ENCODE measurements around the gene BCAS3. TPM values are rescaled to one million over a fixed set of nuclear protein-coding genes. Genes with fewer than 3 reads are reported as not detected.

The BCAS3 gene
- total RNA-seq, 4 donors from 2014 or later: 41.0 to 81.4 (median 45.6) TPM

DNA sequence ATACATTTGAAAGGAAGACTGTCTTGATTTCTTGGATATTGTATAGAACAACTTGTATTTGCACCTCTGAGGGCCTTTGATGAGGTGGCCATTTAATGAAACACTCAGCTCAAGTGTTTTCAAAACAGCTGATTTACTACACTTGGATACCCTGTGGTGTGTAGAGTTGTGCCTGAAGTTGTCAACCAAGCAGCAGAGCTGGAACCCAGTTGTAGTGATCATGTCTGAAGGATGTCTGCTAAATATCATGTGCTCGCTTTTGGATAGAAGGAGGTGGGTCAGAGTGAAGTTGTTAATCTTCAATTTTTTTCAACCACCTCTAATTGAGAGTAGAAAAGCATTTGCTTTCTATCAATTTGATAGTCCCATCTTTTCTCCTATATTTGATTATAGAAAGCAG is 546.1 kb downstream of the BCAS3 start:
- TF ChIP-seq CTCF (IDR thresholded peaks at IDR 0.05) (no peak), EP300 (IDR thresholded peaks at IDR 0.05) (no peak), POLR2AphosphoS5 (IDR thresholded peaks at IDR 0.05) (no peak), POLR2A (IDR thresholded peaks at IDR 0.05) (no peak)
- H3K9me3 ChIP-seq: no peaks in the 10 kb centered on the region
- no peaks in the 10 kb centered on the region for H3K27me3 ChIP-seq
- no peak overlapping the region for H3K4me3 ChIP-seq
- H3K27ac ChIP-seq: no peak overlapping the region
- 95% methylated on average over 1 of the region's 1 CpG for WGBS
- no peaks in the 10 kb centered on the region for H3K36me3 ChIP-seq
- H3K4me1 ChIP-seq: no peaks in the 10 kb centered on the region
- DNase-seq (ENCODE audit: low spot score in 2 of 2): no peak

- no peaks in the 10 kb centered on the region for H3K4me1 ChIP-seq
- 82% methylated on average over 5 of the region's 5 CpGs for WGBS
- H3K27me3 ChIP-seq: no peaks in the 10 kb centered on the region
- no peaks in the 10 kb centered on the region for H3K9me3 ChIP-seq
- TF ChIP-seq POLR2A (IDR thresholded peaks at IDR 0.05): no peak
- no peak for TF ChIP-seq POLR2AphosphoS5 (IDR thresholded peaks at IDR 0.05)
- TF ChIP-seq EP300 (IDR thresholded peaks at IDR 0.05): no peak
- no peak for TF ChIP-seq CTCF (IDR thresholded peaks at IDR 0.05)
- no peak for DNase-seq (ENCODE audit: low spot score in 2 of 2)
- H3K36me3 ChIP-seq: no peaks in the 10 kb centered on the region
- no peak overlapping the region for H3K27ac ChIP-seq
- no peak overlapping the region for H3K4me3 ChIP-seq
Observed at GRCh38 chr17:61225178-61225882, 547.7 kb downstream of the BCAS3 start.

GRCh38 chr17:61227866-61228265 is 550.2 kb downstream of the BCAS3 start:
- Histone ChIP-seq H3K4me1 (no peaks in the 10 kb centered on the region), H3K4me3 (no peak overlapping the region), H3K27ac (no peak overlapping the region), H3K27me3 (no peaks in the 10 kb centered on the region), H3K9me3 (no peaks in the 10 kb centered on the region), H3K36me3 (no peaks in the 10 kb centered on the region)
- no peak for TF ChIP-seq CTCF (IDR thresholded peaks at IDR 0.05)
- TF ChIP-seq EP300 (IDR thresholded peaks at IDR 0.05): no peak
- no peak for TF ChIP-seq POLR2A (IDR thresholded peaks at IDR 0.05)
- DNase-seq (ENCODE audit: low spot score in 2 of 2): no peak

DNA sequence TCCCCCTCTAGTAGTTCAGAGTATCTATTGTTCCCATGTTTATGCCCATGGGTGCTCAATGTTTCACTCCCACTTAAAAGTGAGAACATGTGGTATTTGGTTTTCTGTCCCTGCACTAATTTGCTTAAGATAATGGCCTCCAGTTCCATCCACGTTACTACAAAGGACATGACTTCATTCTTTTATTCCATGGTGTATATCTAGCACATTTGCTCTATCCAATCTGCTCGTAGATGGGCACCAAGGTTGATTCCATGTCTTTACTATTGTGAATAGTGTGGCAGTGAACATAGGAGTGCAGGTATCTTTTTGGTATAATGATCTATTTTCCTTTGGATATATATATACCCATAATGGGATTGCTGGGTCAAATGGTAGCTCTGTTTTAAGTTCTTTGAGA is 552.8 kb downstream of the BCAS3 start:
- 96% methylated on average over 2 of the region's 2 CpGs for WGBS
- Histone ChIP-seq H3K27ac (no peak overlapping the region), H3K4me3 (no peak overlapping the region)

More for the DNA sequence above, 552.8 kb downstream of the BCAS3 start:
- DNase-seq (ENCODE audit: low spot score in 2 of 2): no peak
- H3K36me3 ChIP-seq: no peaks in the 10 kb centered on the region
- H3K4me1 ChIP-seq: no peaks in the 10 kb centered on the region
- H3K27me3 ChIP-seq: no peaks in the 10 kb centered on the region
- no peak for TF ChIP-seq EP300 (IDR thresholded peaks at IDR 0.05)
- TF ChIP-seq CTCF (IDR thresholded peaks at IDR 0.05): no peak
- no peak for TF ChIP-seq POLR2A (IDR thresholded peaks at IDR 0.05)
- TF ChIP-seq POLR2AphosphoS5 (IDR thresholded peaks at IDR 0.05): no peak
- H3K9me3 ChIP-seq: no peaks in the 10 kb centered on the region
